NCI-H226 (cell line): Measurements from ENCODE around the gene RPP14.
"Not testable (repeated sequence)": the region's sequence is repeated elsewhere in the genome, so short reads cannot be mapped to it uniquely, and the experiment has no call there.

Source experiments
- DNase-seq: peaks from one replicate; pipeline ENCODE4 v3.0.0-alpha.2; 2015

The RPP14 gene

GRCh38 chr3:58305882-58306711, at the start of gene RPP14, which contains the start of gene HTD2:
Gene RPP14, plus strand, starts transcription at chr3:58306245. Its CDS starts 4,085 bp downstream, at chr3:58310330.
Gene HTD2, plus strand, starts transcription at chr3:58306520. Its CDS starts 11,094 bp downstream, at chr3:58317614.
- DNase-seq, result peak; percentile 94

GRCh38 chr3:58256511-58256910, 49.5 kb upstream of the RPP14 start:
- DNase-seq, result no peak

- no peak for DNase-seq
These were observed 47.5 kb upstream of the RPP14 start for GRCh38 chr3:58258392-58259055.

- DNase-seq, result peak; percentile 18
These were observed 45.7 kb upstream of the RPP14 start for GRCh38 chr3:58260261-58260731.

- no peak for DNase-seq
These were observed 45.3 kb upstream of the RPP14 start for GRCh38 chr3:58260733-58261132.

- no peak for DNase-seq
These were observed 43.9 kb upstream of the RPP14 start for GRCh38 chr3:58261954-58262666.

GRCh38 chr3:58266577-58266976, 39.5 kb upstream of the RPP14 start:
- DNase-seq, result no peak

GRCh38 chr3:58267543-58267942, 38.5 kb upstream of the RPP14 start:
- DNase-seq, result not testable (repeated sequence)

- no peak for DNase-seq
These were observed 36.7 kb upstream of the RPP14 start for GRCh38 chr3:58269356-58269755.

- no peak for DNase-seq
These were observed 35.6 kb upstream of the RPP14 start for GRCh38 chr3:58270485-58270884.

- peak; percentile 85 for DNase-seq
These were observed 34.0 kb upstream of the RPP14 start for GRCh38 chr3:58271901-58272501.

GRCh38 chr3:58272891-58273290, 33.2 kb upstream of the RPP14 start:
- peak; percentile 15 for DNase-seq

GRCh38 chr3:58273362-58273761, 32.7 kb upstream of the RPP14 start:
- not testable (repeated sequence) for DNase-seq

- DNase-seq, result peak; percentile 8
These were observed 31.9 kb upstream of the RPP14 start for GRCh38 chr3:58274027-58274614.

- DNase-seq, result no peak
These were observed 25.0 kb upstream of the RPP14 start for GRCh38 chr3:58281069-58281468.

- DNase-seq, result no peak
These were observed 20.7 kb upstream of the RPP14 start for GRCh38 chr3:58285334-58285733.

- no peak for DNase-seq
These were observed 18.7 kb upstream of the RPP14 start for GRCh38 chr3:58287354-58287753.

- no peak for DNase-seq
These were observed 17.9 kb upstream of the RPP14 start for GRCh38 chr3:58288011-58288728.

GRCh38 chr3:58288964-58289613, 17.0 kb upstream of the RPP14 start:
- not testable (repeated sequence) for DNase-seq

- not testable (repeated sequence) for DNase-seq
These were observed 15.6 kb upstream of the RPP14 start for GRCh38 chr3:58290446-58290845.

GRCh38 chr3:58291671-58292338, 14.2 kb upstream of the RPP14 start:
- DNase-seq, result no peak
